ENCODE results near the gene DRD2. TPM values are rescaled to one million over a fixed set of nuclear protein-coding genes. Genes with fewer than 3 reads are reported as not detected.

The DRD2 gene
- total RNA-seq, 1 experiment from 2014 or later: 0.44 TPM

- Histone ChIP-seq H3K23me2 (ENCODE audit: insufficient read length, low read depth, low read length, poor library complexity, severe bottlenecking) (no peaks in the 10 kb centered on the region), H2AFZ (ENCODE audit: low read length) (no peak overlapping the region), H2BK15ac (ENCODE audit: low read depth, low read length) (no peak overlapping the region), H3K9ac (ENCODE audit: extremely low read depth, insufficient read length, low read length) (no peak overlapping the region), H2BK20ac (ENCODE audit: low read depth, low read length, poor library complexity, severe bottlenecking) (no peak overlapping the region), H3K14ac (ENCODE audit: insufficient read depth, low read length) (no peak overlapping the region), H3K56ac (ENCODE audit: insufficient read length, low read depth, low read length) (no peak overlapping the region), H3K9me3 (ENCODE audit: control insufficient read depth, low read depth, low read length) (no peaks in the 10 kb centered on the region), H4K8ac (replicated peaks; ENCODE audit: insufficient read length, low read depth, low read length) (no peak overlapping the region), H3K18ac (ENCODE audit: insufficient read length, low read depth, low read length) (no peak overlapping the region), H3K23ac (ENCODE audit: insufficient read length, low read depth, low read length) (no peak overlapping the region), H2BK5ac (ENCODE audit: insufficient read length, low read length) (no peak overlapping the region), H3K4me2 (ENCODE audit: insufficient read depth, insufficient read length, low read length) (no peak overlapping the region), H3K79me2 (ENCODE audit: insufficient read depth, low read length) (no peaks in the 10 kb centered on the region), H4K5ac (ENCODE audit: insufficient read length, low read depth, low read length) (no peak overlapping the region), H4K20me1 (ENCODE audit: control insufficient read depth, insufficient read depth, insufficient read length) (no peaks in the 10 kb centered on the region), H3K4ac (ENCODE audit: low read depth, low read length) (no peak overlapping the region), H3K4me1 (ENCODE audit: insufficient read depth, low read length) (no peaks in the 10 kb centered on the region), H2BK12ac (ENCODE audit: insufficient read length, low read depth, low read length) (no peak overlapping the region), H2AK5ac (ENCODE audit: insufficient read length, low read length) (no peak overlapping the region), H3K27me3 (ENCODE audit: insufficient read depth, low read length) (no peaks in the 10 kb centered on the region), H3T11ph (ENCODE audit: low read length) (no peak overlapping the region), H3K27ac (ENCODE audit: insufficient read length, low read depth, low read length) (no peak overlapping the region), H2BK120ac (ENCODE audit: low read depth, low read length, poor library complexity, severe bottlenecking) (no peak overlapping the region), H4K91ac (ENCODE audit: insufficient read length, low read depth, low read length) (no peak overlapping the region), H3K79me1 (ENCODE audit: insufficient read depth, low read depth, low read length, poor library complexity, severe bottlenecking) (no peaks in the 10 kb centered on the region)
- no peak overlapping the region for H3K27ac Mint-ChIP-seq
- TF ChIP-seq CTCF (conservative IDR thresholded peaks at IDR 0.05): no peak
- peaks cover 5 to 9% of the 10 kb centered on the region in 2 experiments; a peak in 3 of 4 replicates for H3K4me1 Mint-ChIP-seq
- DNase-seq: peak; percentile 14
- H3K9me3 Mint-ChIP-seq: no peaks in the 10 kb centered on the region
- no peaks in the 10 kb centered on the region for H3K36me3 Mint-ChIP-seq (ENCODE audit: insufficient read depth in 1 of 3, low read depth in 3 of 3)
- no CpG with 5 or more reads among the region's 12 CpGs for WGBS (ENCODE audit: extremely low coverage, insufficient read length, low lambda C conversion rate)
- no peak overlapping the region for H3K4me3 Mint-ChIP-seq
- peaks cover 39% of the 10 kb centered on the region for H3K27me3 Mint-ChIP-seq (ENCODE audit: low read depth)
Observed at GRCh38 chr11:113505541-113506375, 30.6 kb upstream of the DRD2 start.

Measured in H9 (cell line).